Right lobe of liver (tissue), 6 donors: ENCODE measurements around the gene AP4M1. TPM values are rescaled to one million over a fixed set of nuclear protein-coding genes. Genes with fewer than 3 reads are reported as not detected.
A peak's percentile ranks its signal among the peaks of the same experiment; 100 is the strongest.

Experiments used
- ATAC-seq, 4 donors: fragments of 200-7000 bp; cut with Tn5 transposase; one replicate each; pipeline ENCODE4 v1.9.1; 2020; ENCODE audit warnings: mild to moderate bottlenecking in 4 of 4, moderate library complexity in 4 of 4
- DNase-seq, 3 donors: peaks; one replicate each; pipeline ENCODE4 v3.0.0-alpha.2; 2020
- H3K27ac ChIP-seq, 3 donors: fragments of 200-600 bp; one replicate each; pipeline ENCODE4 v1.8.0; 2022
- H3K27me3 ChIP-seq, 2 donors: fragments of 200-600 bp; one replicate each; pipeline ENCODE4 v1.8.0; 2022
- H3K36me3 ChIP-seq, 4 donors: fragments of 200-600 bp; sonication (generic) in 1 of 4; one replicate each; pipeline versions ENCODE4 v1.5.1 to v1.8.0; 2017 to 2022; ENCODE audit warnings: control low read depth in 1 of 4
- H3K4me1 ChIP-seq, 4 donors: fragments of 200-600 bp; sonication (generic) in 1 of 4; one replicate each; pipeline versions ENCODE4 v1.5.1 to v1.8.0; 2017 to 2022; ENCODE audit warnings: control low read depth in 1 of 4
- H3K4me3 ChIP-seq, 3 donors: fragments of 200-600 bp; one replicate each; pipeline ENCODE4 v1.8.0; 2022
- H3K9me3 ChIP-seq, 4 donors: fragments of 200-600 bp; sonication (generic) in 1 of 4; one replicate each; pipeline versions ENCODE4 v1.5.1 to v1.8.0; 2017 to 2022; ENCODE audit warnings: control low read depth in 1 of 4
- POLR2A ChIP-seq: fragments of 450-650 bp; IDR thresholded peaks from one replicate; pipeline ENCODE4 v1.6.1; 2017; ENCODE audit warnings: antibody characterized with exemption, mild to moderate bottlenecking
- WGBS: methylation state at CpG from one replicate; pipeline ENCODE4 v1.1.6; 2018; ENCODE audit warnings: low coverage, low lambda C conversion rate; ENCODE audit not compliant: insufficient coverage; ENCODE audit errors: missing lambda C conversion rate; 5-methylcytosine and 5-hydroxymethylcytosine counted together
- intact Hi-C, 2 donors: fragments of 100-400 bp; cut with DNase I; formaldehyde crosslinking; loops; one replicate each; pipeline versions ENCODE4 v1.11.2 to v1.14.1; 2022
- total RNA-seq, 6 experiments: library from RNA; depleted of rRNA in 2 of 6; stranded (reverse); fragments of >200 nt in 2 of 6; fragmentation: NEBNext Ultra II Directional in 3 of 6; extraction: Animal tissue kit (Norgen Biotek cat#: 25700) in 3 of 6; gene quantifications; one replicate each; pipeline versions ENCODE4 v1.1.0 to v1.2.4, GENCODE V29; 2016 to 2023
- TF ChIP-seq, protein P1 (sequence below), 4 donors: fragments of 200-600 bp in 3 of 4; fragments of 450-650 bp in 1 of 4; IDR thresholded peaks; one replicate each; pipeline versions ENCODE4 v1.5.1 to v1.8.0; 2016 to 2022; ENCODE audit warnings: antibody characterized with exemption in 4 of 4, mild to moderate bottlenecking in 2 of 4
- donor health status: DM: no; HTN: yes; CAD: no.
- donor health status: DM: no; HTN: no; CAD: no.
- donor health status: DM: no; HTN: no; CAD: no.
- donor health status: DM: no; HTN: yes; CAD: no.
- donor health status: DM: no; HTN: yes; CAD: no.

The AP4M1 gene
- total RNA-seq, 6 experiments from 2014 or later, result 2.7 to 7.3 (median 4.3) TPM

DNA sequence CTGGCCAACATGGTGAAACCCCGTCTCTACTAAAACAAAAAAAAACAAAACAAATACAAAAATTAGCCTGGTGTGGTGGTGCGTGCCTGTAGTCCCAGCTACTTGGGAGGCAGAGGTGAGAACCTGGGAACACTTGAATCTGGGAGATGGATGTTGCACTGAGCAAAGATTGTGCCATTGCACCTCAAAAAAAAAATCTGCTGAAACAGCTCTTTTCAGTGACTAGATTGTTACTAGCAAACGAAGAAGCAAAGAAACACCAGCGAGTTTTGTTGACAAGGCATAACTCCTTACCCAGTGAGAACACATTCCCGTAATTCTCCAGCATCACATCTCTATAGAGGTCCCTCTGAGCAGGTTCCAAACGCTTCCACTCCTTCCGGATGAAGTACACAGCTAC, 26.6 kb upstream of the AP4M1 start:
- Histone ChIP-seq H3K9me3 (peaks cover 4 to 16% (median 9%) of the 10 kb centered on the region in 4 donors), H3K27me3 (no peaks in the 10 kb centered on the region), H3K4me1 (peaks cover 0 to 19% (median 8%) of the 10 kb centered on the region in 4 donors), H3K4me3 (no peak overlapping the region), H3K27ac (no peak overlapping the region), H3K36me3 (peaks cover 8 to 74% (median 57%) of the 10 kb centered on the region in 4 donors)
- ATAC-seq (no peak), DNase-seq (no peak)
- intact Hi-C loops, result no loop called here
- WGBS, result 75% methylated on average over 7 of the region's 7 CpGs
- no peak for TF ChIP-seq POLR2A
- TF ChIP-seq, protein P1, sequence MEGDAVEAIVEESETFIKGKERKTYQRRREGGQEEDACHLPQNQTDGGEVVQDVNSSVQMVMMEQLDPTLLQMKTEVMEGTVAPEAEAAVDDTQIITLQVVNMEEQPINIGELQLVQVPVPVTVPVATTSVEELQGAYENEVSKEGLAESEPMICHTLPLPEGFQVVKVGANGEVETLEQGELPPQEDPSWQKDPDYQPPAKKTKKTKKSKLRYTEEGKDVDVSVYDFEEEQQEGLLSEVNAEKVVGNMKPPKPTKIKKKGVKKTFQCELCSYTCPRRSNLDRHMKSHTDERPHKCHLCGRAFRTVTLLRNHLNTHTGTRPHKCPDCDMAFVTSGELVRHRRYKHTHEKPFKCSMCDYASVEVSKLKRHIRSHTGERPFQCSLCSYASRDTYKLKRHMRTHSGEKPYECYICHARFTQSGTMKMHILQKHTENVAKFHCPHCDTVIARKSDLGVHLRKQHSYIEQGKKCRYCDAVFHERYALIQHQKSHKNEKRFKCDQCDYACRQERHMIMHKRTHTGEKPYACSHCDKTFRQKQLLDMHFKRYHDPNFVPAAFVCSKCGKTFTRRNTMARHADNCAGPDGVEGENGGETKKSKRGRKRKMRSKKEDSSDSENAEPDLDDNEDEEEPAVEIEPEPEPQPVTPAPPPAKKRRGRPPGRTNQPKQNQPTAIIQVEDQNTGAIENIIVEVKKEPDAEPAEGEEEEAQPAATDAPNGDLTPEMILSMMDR (IDR thresholded peaks at IDR 0.05), result no peak

DNA sequence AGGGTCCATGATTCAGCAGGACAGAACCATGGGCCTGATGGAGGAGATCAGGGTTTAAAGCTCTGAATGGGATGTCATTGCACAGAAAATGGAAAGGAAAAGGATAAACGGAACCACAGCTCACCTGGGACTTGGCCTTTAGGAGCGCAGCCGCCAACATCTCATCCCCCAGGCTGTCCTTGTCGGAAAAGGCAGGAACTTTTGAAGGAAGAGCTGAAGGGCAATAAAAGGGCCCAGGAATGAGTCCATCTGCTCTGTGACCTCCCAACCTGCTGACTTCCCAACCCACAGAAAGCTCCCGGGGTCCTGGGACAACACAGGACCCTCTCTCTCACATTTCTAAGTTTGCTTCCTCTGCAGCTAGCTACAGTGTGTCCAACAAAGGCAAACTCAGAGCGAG, 26.0 kb upstream of the AP4M1 start:
- Histone ChIP-seq H3K27me3 (no peaks in the 10 kb centered on the region), H3K36me3 (peaks cover 8 to 70% (median 54%) of the 10 kb centered on the region in 4 donors), H3K27ac (no peak overlapping the region), H3K4me3 (no peak overlapping the region), H3K9me3 (peaks cover 4 to 14% (median 9%) of the 10 kb centered on the region in 4 donors), H3K4me1 (peaks cover 0 to 25% (median 11%) of the 10 kb centered on the region in 4 donors)
- no peak for ATAC-seq
- intact Hi-C loops, result no loop called here
- no CpG with 5 or more reads among the region's 6 CpGs for WGBS
- TF ChIP-seq, protein P1 (IDR thresholded peaks at IDR 0.05), result no peak
- no peak for TF ChIP-seq POLR2A
- no peak for DNase-seq

DNA sequence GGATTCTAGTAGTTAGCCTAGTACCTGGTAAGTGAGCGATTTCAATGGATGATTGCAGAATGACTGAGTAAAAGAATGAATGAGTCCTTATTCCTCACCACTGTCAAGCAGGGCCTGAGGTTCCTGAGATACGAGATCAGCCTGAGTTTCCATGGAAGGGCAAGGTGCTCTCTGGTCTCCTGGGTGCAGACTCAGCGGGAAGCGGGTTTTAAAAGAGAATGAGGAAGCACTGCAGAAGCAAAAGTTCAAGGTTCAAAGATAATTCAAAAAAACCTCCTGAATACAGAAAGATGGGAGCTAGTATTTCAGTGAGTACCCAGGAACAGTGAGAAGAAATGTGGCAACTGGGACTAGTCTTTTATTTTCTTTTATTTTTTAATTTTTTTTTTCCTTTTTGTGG, 24.2 kb upstream of the AP4M1 start:
- WGBS, result 72% methylated on average over 4 of the region's 4 CpGs
- H3K4me1 ChIP-seq, result peaks cover 0 to 28% (median 12%) of the 10 kb centered on the region in 4 donors
- no peaks in the 10 kb centered on the region for H3K27me3 ChIP-seq
- peaks cover 0 to under 1% (median 0%) of the 10 kb centered on the region in 4 donors for H3K9me3 ChIP-seq
- H3K27ac ChIP-seq, result no peak overlapping the region
- no peak for ATAC-seq
- no peak for DNase-seq
- H3K36me3 ChIP-seq, result peaks cover 0 to 53% (median 36%) of the 10 kb centered on the region in 4 donors
- TF ChIP-seq, protein P1 (IDR thresholded peaks at IDR 0.05), result no peak
- no peak for TF ChIP-seq POLR2A
- intact Hi-C loops, result no loop called here
- no peak overlapping the region for H3K4me3 ChIP-seq

DNA sequence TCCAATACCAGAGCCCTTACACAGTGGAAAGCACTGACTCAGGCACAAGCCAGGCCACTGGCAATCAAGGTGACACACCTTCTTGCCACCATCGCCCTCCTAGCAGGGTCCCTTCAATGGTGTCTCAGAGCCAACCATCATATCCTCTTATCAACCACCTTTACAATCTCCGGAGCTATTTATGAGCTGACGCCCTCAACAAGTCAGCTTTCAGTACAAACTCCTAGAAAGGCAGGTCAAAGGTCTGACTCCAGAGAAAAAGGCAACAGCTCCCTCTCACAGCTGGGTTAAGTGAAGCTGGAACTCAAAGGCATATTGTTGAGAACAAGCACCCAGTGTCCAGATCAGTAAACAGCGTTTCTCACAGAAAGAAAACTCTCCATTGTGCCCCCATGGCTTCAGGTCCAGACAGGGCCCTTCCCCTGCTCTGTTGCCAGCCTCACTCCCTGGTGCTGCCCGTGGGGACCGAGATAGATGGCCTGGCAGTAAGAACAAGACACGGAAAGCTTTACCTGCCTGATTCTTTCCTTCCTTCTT, 22.4 kb upstream of the AP4M1 start:
- intact Hi-C loops, result no loop called here
- Histone ChIP-seq H3K4me3 (no peak overlapping the region), H3K36me3 (peaks cover 0 to 34% (median 19%) of the 10 kb centered on the region in 4 donors), H3K4me1 (peaks cover 0 to 35% (median 12%) of the 10 kb centered on the region in 4 donors), H3K27me3 (no peaks in the 10 kb centered on the region), H3K27ac (peak overlapping the region in 1 of 3 donors; percentile 44), H3K9me3 (no peaks in the 10 kb centered on the region)
- TF ChIP-seq POLR2A, result no peak
- TF ChIP-seq, protein P1 (IDR thresholded peaks at IDR 0.05), result no peak
- WGBS, result 50% methylated on average over 5 of the region's 7 CpGs
- ATAC-seq (no peak), DNase-seq (no peak)
